IPS-15b (cell line): ENCODE data around the gene EXOC6.
"Not testable (repeated sequence)": the region's sequence is repeated elsewhere in the genome, so short reads cannot be mapped to it uniquely, and the experiment has no call there.

Source experiments
- H3K27me3 ChIP-seq: one replicate; pipeline ENCODE4 v1.6.1; 2013; ENCODE audit warnings: low read length; ENCODE audit not compliant: control insufficient read depth, insufficient read depth
- H3K36me3 ChIP-seq: one replicate; pipeline ENCODE4 v1.6.1; 2013; ENCODE audit warnings: low read length; ENCODE audit not compliant: control insufficient read depth, insufficient read depth
- H3K4me1 ChIP-seq: one replicate; pipeline ENCODE4 v1.6.1; 2013; ENCODE audit warnings: mild to moderate bottlenecking, low read length; ENCODE audit not compliant: control insufficient read depth, insufficient read depth
- H3K4me3 ChIP-seq: one replicate; pipeline ENCODE4 v1.5.1; 2013; ENCODE audit warnings: low read depth, low read length
- H3K9ac ChIP-seq: one replicate; pipeline ENCODE4 v1.6.1; 2013; ENCODE audit warnings: low read depth, mild to moderate bottlenecking, low read length
- H3K9me3 ChIP-seq: one replicate; pipeline ENCODE4 v1.6.1; 2013; ENCODE audit warnings: mild to moderate bottlenecking, low read length; ENCODE audit not compliant: control insufficient read depth, insufficient read depth

The EXOC6 gene

GRCh38 chr10:92920866-92921265, 72.5 kb downstream of the EXOC6 start:
- H3K36me3 ChIP-seq = no peaks in the 10 kb centered on the region
- H3K4me3 ChIP-seq = no peak overlapping the region
- no peaks in the 10 kb centered on the region for H3K9me3 ChIP-seq
- no peak overlapping the region for H3K9ac ChIP-seq
- H3K27me3 ChIP-seq = no peaks in the 10 kb centered on the region
- H3K4me1 ChIP-seq = peaks cover 5% of the 10 kb centered on the region

- Histone ChIP-seq H3K9me3 (no peaks in the 10 kb centered on the region), H3K27me3 (no peaks in the 10 kb centered on the region), H3K36me3 (no peaks in the 10 kb centered on the region), H3K4me1 (no peaks in the 10 kb centered on the region), H3K9ac (no peak overlapping the region), H3K4me3 (no peak overlapping the region)
Measured at GRCh38 chr10:92923416-92923815, 75.1 kb downstream of the EXOC6 start.

DNA sequence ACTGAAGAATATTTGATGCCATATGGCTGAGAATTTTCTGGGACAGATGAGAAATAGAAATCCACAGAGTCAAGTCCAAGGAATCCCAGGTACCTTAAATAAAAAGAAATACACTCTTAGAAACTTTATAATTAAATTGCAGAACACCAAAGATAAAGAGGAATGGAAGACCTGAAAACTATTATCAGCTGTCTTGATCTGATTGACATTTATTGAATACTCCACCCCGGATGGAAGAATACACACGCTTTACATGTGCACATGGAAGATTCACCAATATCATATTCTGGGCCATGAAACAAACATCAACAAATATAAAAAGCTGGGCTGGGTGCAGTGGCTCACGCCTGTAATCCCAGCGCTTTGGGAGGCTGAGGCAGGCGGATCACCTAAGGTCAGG, 81.6 kb downstream of the EXOC6 start:
- Histone ChIP-seq H3K9me3 (no peaks in the 10 kb centered on the region), H3K9ac (no peak overlapping the region), H3K36me3 (no peaks in the 10 kb centered on the region), H3K4me1 (no peaks in the 10 kb centered on the region), H3K27me3 (no peaks in the 10 kb centered on the region), H3K4me3 (no peak overlapping the region)

DNA sequence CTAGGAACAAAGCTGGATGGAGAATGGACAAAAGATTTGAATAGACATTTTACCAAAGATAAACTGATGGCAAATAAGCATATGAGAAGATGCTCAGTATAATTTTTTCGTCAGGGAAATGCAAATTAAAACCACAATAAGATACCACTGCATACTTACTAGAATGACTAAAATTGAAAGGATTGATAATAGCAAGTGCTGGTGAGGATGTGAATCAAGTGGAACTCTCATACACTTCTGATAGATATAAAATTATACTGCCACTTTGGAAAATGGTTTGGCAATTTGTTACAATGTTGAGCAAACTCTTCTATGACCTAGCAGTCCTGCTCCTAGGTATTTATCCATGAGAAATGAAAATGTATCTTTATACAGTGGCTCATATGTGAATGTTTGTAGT, 83.3 kb downstream of the EXOC6 start:
- no peaks in the 10 kb centered on the region for H3K36me3 ChIP-seq
- H3K4me3 ChIP-seq = no peak overlapping the region

GRCh38 chr10:92937876-92938275, 89.6 kb downstream of the EXOC6 start:
- H3K36me3 ChIP-seq = no peaks in the 10 kb centered on the region
- H3K27me3 ChIP-seq = no peaks in the 10 kb centered on the region
- H3K4me1 ChIP-seq = no peaks in the 10 kb centered on the region
- H3K9ac ChIP-seq = no peak overlapping the region
- H3K9me3 ChIP-seq = no peaks in the 10 kb centered on the region
- H3K4me3 ChIP-seq = no peak overlapping the region

More for the DNA sequence above, 83.3 kb downstream of the EXOC6 start:
- Histone ChIP-seq H3K4me1 (no peaks in the 10 kb centered on the region), H3K9me3 (no peaks in the 10 kb centered on the region), H3K27me3 (no peaks in the 10 kb centered on the region), H3K9ac (no peak overlapping the region)

GRCh38 chr10:92938841-92939240, 90.5 kb downstream of the EXOC6 start:
- no peak overlapping the region for H3K4me3 ChIP-seq
- no peaks in the 10 kb centered on the region for H3K9me3 ChIP-seq
- no peaks in the 10 kb centered on the region for H3K27me3 ChIP-seq
- H3K36me3 ChIP-seq = no peaks in the 10 kb centered on the region
- H3K4me1 ChIP-seq = no peaks in the 10 kb centered on the region
- H3K9ac ChIP-seq = no peak overlapping the region

DNA sequence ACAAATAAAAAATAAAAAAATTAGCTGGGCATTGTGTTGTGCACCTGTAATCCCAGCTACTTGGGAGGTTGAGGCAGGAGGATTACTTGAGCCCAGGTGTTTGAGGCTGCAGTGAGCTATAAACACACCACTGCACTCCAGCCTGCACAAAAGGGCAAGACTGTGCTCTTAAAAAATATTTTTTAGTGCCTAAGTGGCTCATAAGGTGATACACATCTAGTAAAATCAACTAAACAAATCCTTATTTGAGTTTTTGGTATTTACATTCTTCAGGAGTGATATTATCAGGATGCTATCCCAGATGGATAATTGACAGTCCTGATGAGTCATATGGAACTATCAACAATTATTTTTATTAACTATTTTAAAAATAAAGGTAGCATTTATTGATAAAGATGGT, 93.9 kb downstream of the EXOC6 start:
- no peak overlapping the region for H3K9ac ChIP-seq
- no peaks in the 10 kb centered on the region for H3K9me3 ChIP-seq
- H3K36me3 ChIP-seq = no peaks in the 10 kb centered on the region
- no peaks in the 10 kb centered on the region for H3K4me1 ChIP-seq
- H3K27me3 ChIP-seq = no peaks in the 10 kb centered on the region
- no peak overlapping the region for H3K4me3 ChIP-seq

DNA sequence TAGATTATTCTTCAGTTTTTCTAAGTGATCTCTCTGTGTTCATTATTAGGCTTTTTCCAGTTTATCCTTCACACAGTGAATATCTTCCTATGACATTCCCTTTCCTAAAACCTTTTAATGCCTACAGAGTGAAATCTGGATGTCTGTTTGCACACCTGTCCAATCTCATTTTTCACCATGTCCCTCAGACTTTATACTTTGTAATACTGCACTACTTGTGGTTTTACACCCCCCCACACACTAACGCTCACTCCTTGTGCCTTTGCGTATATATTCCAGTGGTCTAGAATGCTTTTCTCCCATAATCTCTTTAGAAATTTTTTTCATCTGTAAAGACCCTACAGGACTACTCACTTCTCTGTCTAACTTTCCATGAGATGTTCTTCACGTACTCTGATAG, 98.2 kb downstream of the EXOC6 start:
- Histone ChIP-seq H3K9ac (no peak overlapping the region), H3K4me1 (no peaks in the 10 kb centered on the region), H3K36me3 (no peaks in the 10 kb centered on the region), H3K4me3 (no peak overlapping the region), H3K9me3 (no peaks in the 10 kb centered on the region), H3K27me3 (no peaks in the 10 kb centered on the region)

GRCh38 chr10:92952573-92952972, 104.3 kb downstream of the EXOC6 start:
- H3K9me3 ChIP-seq, H3K4me3 ChIP-seq, H3K9ac ChIP-seq, H3K4me1 ChIP-seq, H3K36me3 ChIP-seq, H3K27me3 ChIP-seq: not testable (repeated sequence)

DNA sequence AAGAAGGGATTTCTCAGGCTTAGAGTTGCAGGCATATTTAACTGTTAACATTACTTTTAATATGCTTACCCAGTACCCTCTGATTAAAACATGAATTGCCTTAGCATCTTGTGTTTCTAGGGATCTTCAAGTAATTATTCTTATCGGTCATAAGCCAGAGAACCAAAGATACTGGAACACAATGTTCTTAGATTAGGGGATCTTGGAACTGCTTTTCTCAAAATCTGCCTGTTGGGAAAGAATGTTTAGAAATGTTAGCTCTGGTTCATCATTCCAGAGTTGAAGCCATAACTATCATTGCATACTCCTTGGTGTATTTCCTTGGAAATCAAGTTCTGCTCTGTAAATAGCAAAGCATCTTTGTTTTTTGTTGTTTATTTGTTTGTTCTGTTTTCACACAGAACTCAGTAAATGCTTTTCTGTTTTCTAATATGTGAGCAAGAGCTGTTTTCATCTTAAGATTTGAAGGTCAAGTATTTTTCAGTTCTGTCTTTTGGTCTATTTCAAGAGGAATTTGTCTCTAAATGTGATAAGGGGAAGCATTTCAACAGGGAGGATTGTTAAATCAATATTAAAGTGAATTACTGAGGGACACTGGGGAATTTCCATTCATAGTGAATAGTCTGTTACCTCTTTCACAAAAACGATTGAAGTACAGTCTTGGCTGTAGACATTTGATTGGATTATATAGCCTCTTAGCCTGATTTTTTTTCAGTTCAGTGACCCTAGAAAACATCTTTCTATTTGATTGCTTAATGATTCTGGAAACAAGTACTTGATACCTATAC, 109.1 kb downstream of the EXOC6 start:
- no peak overlapping the region for H3K4me3 ChIP-seq
- no peak overlapping the region for H3K9ac ChIP-seq
- no peaks in the 10 kb centered on the region for H3K4me1 ChIP-seq
- H3K9me3 ChIP-seq = no peaks in the 10 kb centered on the region
- H3K27me3 ChIP-seq = no peaks in the 10 kb centered on the region
- no peaks in the 10 kb centered on the region for H3K36me3 ChIP-seq

DNA sequence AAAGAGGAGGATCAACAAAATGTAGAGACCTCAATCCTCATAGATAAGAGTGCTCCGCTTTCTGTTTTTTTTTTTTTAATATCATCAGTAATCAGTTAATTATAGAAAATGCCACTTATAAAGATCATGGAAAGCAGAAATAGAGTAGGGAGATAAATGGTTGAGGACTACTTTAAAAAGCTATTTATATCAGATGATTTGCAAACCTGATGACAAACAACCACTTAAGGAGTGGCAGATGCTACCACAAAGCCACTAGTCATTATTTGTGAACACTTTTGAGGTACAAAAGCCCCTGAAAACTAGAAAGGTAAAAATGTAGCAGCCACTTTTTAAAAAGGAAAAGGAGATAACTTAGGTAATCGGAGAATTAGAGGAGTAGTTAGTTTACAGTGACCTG, 113.3 kb downstream of the EXOC6 start:
- Histone ChIP-seq H3K9ac (no peak overlapping the region), H3K9me3 (no peaks in the 10 kb centered on the region)

GRCh38 chr10:92965314-92965713, 117.0 kb downstream of the EXOC6 start:
- Histone ChIP-seq H3K4me1 (no peaks in the 10 kb centered on the region), H3K36me3 (no peaks in the 10 kb centered on the region), H3K9ac (no peak overlapping the region), H3K27me3 (no peaks in the 10 kb centered on the region), H3K9me3 (no peaks in the 10 kb centered on the region), H3K4me3 (no peak overlapping the region)

More for the DNA sequence above, 113.3 kb downstream of the EXOC6 start:
- no peak overlapping the region for H3K4me3 ChIP-seq
- H3K4me1 ChIP-seq = no peaks in the 10 kb centered on the region
- H3K36me3 ChIP-seq = no peaks in the 10 kb centered on the region
- no peaks in the 10 kb centered on the region for H3K27me3 ChIP-seq
